ES-I3 (cell line): ENCODE results near the gene ALDH1A1.
"Not testable (repeated sequence)": the region's sequence is repeated elsewhere in the genome, so short reads cannot be mapped to it uniquely, and the experiment has no call there.

Experiments
- H3K36me3 ChIP-seq: 2 replicates; pipeline ENCODE4 v1.6.1; 2013; ENCODE audit warnings: mild to moderate bottlenecking, low read length, control low read depth, moderate library complexity; ENCODE audit not compliant: insufficient read depth
- H3K4me1 ChIP-seq: 2 replicates; pipeline ENCODE4 v1.6.1; 2013; ENCODE audit warnings: mild to moderate bottlenecking, control low read depth, low read length; ENCODE audit not compliant: insufficient read depth
- H3K9ac ChIP-seq: 2 replicates; pipeline ENCODE4 v1.6.1; 2013; ENCODE audit warnings: low read depth, mild to moderate bottlenecking, low read length, moderate library complexity
- H3K9me3 ChIP-seq: 2 replicates; pipeline ENCODE4 v1.6.1; 2013; ENCODE audit warnings: mild to moderate bottlenecking, low read length, moderate library complexity; ENCODE audit not compliant: control insufficient read depth, insufficient read depth

Gene ALDH1A1

GRCh38 chr9:72863456-72864094 lies 89.3 kb downstream of the ALDH1A1 start:
- H3K9ac ChIP-seq: no peak overlapping the region
- no peaks in the 10 kb centered on the region for H3K4me1 ChIP-seq
- H3K36me3 ChIP-seq: no peaks in the 10 kb centered on the region
- H3K9me3 ChIP-seq: no peaks in the 10 kb centered on the region

GRCh38 chr9:72862788-72863187 lies 90.1 kb downstream of the ALDH1A1 start:
- not testable (repeated sequence) for H3K9ac ChIP-seq, H3K4me1 ChIP-seq, H3K36me3 ChIP-seq, H3K9me3 ChIP-seq

- H3K9ac ChIP-seq: no peak overlapping the region
- H3K36me3 ChIP-seq: no peaks in the 10 kb centered on the region
- peaks cover 13% of the 10 kb centered on the region for H3K4me1 ChIP-seq
- no peaks in the 10 kb centered on the region for H3K9me3 ChIP-seq
Observed at GRCh38 chr9:72858089-72858912, 94.6 kb downstream of the ALDH1A1 start.

GRCh38 chr9:72857624-72857996 lies 95.2 kb downstream of the ALDH1A1 start:
- no peaks in the 10 kb centered on the region for H3K36me3 ChIP-seq
- H3K9me3 ChIP-seq: no peaks in the 10 kb centered on the region
- peaks cover 13% of the 10 kb centered on the region for H3K4me1 ChIP-seq
- no peak overlapping the region for H3K9ac ChIP-seq

DNA sequence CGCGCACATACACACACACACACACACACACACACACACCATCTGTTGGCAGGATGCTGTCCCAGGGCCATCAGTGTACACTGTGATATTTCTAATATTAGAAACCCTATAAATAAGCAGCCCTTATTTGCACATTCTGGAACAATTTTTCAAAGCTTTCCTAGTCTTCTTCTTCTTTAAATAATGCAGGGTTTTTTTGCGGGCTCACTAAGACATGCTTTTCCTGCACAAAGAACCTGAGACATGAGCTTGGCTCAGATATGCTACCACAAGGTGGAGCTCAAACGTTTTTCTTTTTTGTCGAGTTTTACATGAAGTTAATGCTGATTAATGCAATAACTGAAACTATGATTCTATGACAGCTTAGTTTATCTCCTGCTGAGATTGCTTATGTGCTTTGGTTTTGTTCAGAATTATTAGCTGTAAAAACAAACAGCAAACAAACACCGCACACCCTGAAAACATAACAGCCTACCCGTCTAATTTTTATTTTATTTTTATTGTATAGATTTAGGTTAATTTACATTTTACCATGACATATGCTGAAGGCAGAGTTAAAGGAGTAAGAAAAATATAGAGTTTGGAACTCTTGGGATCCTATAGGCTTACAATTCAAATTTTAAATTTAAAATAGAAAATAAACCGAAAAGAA lies 95.8 kb downstream of the ALDH1A1 start:
- H3K4me1 ChIP-seq: peaks cover 13% of the 10 kb centered on the region
- H3K9ac ChIP-seq: no peak overlapping the region
- no peaks in the 10 kb centered on the region for H3K36me3 ChIP-seq
- H3K9me3 ChIP-seq: no peaks in the 10 kb centered on the region

DNA sequence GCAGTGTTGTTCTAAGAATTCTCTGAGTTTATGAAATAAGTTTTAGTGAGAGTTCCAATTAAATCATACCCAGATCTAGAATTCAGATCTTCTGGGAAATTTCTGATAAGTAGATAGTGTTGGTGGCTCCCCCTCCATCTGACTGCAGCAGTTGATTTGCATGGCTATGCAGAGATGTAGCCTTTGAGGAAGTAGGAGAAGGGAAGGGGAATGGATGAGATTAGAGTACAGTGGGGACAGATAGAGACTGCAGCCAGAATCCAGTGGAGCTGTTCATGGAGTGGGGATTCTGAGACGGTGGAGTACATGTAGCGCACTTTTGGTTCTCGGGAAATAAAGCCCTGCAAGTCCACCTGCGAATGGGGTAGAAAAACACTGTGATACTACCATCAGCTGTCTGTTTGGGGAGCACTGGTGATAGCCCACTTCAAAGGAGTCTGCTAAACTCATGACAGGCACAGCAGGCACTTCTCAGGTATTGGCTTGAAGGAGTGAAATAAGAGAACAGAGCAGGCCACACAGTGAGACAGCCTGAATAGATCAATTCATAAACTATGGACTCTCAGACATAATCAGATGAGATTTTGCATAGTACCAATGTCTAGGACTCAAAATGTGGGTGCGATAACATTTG lies 96.8 kb downstream of the ALDH1A1 start:
- Histone ChIP-seq H3K36me3 (no peaks in the 10 kb centered on the region), H3K9me3 (no peaks in the 10 kb centered on the region), H3K9ac (no peak overlapping the region), H3K4me1 (peaks cover 13% of the 10 kb centered on the region)

- peaks cover 13% of the 10 kb centered on the region for H3K4me1 ChIP-seq
- H3K36me3 ChIP-seq: no peaks in the 10 kb centered on the region
- no peak overlapping the region for H3K9ac ChIP-seq
- H3K9me3 ChIP-seq: no peaks in the 10 kb centered on the region
Observed at GRCh38 chr9:72855321-72855720, 97.5 kb downstream of the ALDH1A1 start.
